Measurements from ENCODE around the gene EFNA4. TPM values are rescaled to one million over a fixed set of nuclear protein-coding genes. Genes with fewer than 3 reads are reported as not detected.

EFNA4 gene
- total and polyA plus RNA-seq, 3 donors from 2014 or later: 5.3 to 6.9 (median 6.0) TPM

- peaks cover 21% of the 10 kb centered on the region for H3K4me1 ChIP-seq
- H3K9me3 ChIP-seq: no peaks in the 10 kb centered on the region
- TF ChIP-seq POLR2A (IDR thresholded peaks at IDR 0.05): no peak
- TF ChIP-seq CTCF (IDR thresholded peaks at IDR 0.05): no peak
- WGBS, 2 donors: 0 to 2% methylated on average over 16 to 26 of the region's 27 CpGs
- intact Hi-C loops (cut with DNase I; ENCODE audit: low total_unique reads): no loop called here
- H3K27me3 ChIP-seq: no peaks in the 10 kb centered on the region
- H3K4me3 ChIP-seq: peak overlapping the region; percentile 67 to 82
- peak overlapping the region; percentile 67 to 88 for H3K27ac ChIP-seq
- DNase-seq: no peak
- no peaks in the 10 kb centered on the region for H3K36me3 ChIP-seq (ENCODE audit: low read depth, missing control alignments)
These were observed 11.7 kb upstream of the EFNA4 start for GRCh38 chr1:155051777-155052398.

- WGBS, 2 donors: 54 to 67% methylated on average over 11 to 12 of the region's 12 CpGs
- DNase-seq: no peak
- intact Hi-C loops (cut with DNase I; ENCODE audit: low total_unique reads): no loop called here
These were observed 10.8 kb upstream of the EFNA4 start for GRCh38 chr1:155052439-155053395.

GRCh38 chr1:155053531-155054105 lies 9.9 kb upstream of the EFNA4 start:
- no peak for TF ChIP-seq POLR2A (IDR thresholded peaks at IDR 0.05)
- TF ChIP-seq CTCF (IDR thresholded peaks at IDR 0.05): no peak
- Histone ChIP-seq H3K27me3 (no peaks in the 10 kb centered on the region), H3K27ac (no peak overlapping the region), H3K9me3 (no peaks in the 10 kb centered on the region), H3K36me3 (ENCODE audit: low read depth, missing control alignments) (no peaks in the 10 kb centered on the region), H3K4me1 (peaks cover 21% of the 10 kb centered on the region), H3K4me3 (no peak overlapping the region)
- intact Hi-C loops (cut with DNase I; ENCODE audit: low total_unique reads): no loop called here
- no peak for DNase-seq
- 89 to 95% methylated on average over 7 of the region's 7 CpGs for whole genome bisulfite sequencing, 2 donors

More at GRCh38 chr1:155052439-155053395, 10.8 kb upstream of the EFNA4 start:
- Histone ChIP-seq H3K27me3 (no peaks in the 10 kb centered on the region), H3K27ac (no peak overlapping the region), H3K4me3 (peak overlapping the region; percentile 67 to 82), H3K36me3 (ENCODE audit: low read depth, missing control alignments) (no peaks in the 10 kb centered on the region), H3K9me3 (no peaks in the 10 kb centered on the region), H3K4me1 (peaks cover 21% of the 10 kb centered on the region)
- TF ChIP-seq POLR2A (IDR thresholded peaks at IDR 0.05) (no peak), CTCF (IDR thresholded peaks at IDR 0.05) (no peak)

GRCh38 chr1:155057104-155057503 lies 6.4 kb upstream of the EFNA4 start:
- no peak for DNase-seq
- TF ChIP-seq CTCF (IDR thresholded peaks at IDR 0.05): no peak
- no peak for TF ChIP-seq POLR2A (IDR thresholded peaks at IDR 0.05)
- intact Hi-C loops (cut with DNase I; ENCODE audit: low total_unique reads): no loop called here
- Histone ChIP-seq H3K4me3 (no peak overlapping the region), H3K27me3 (no peaks in the 10 kb centered on the region), H3K4me1 (peaks cover 8% of the 10 kb centered on the region), H3K27ac (no peak overlapping the region), H3K36me3 (ENCODE audit: low read depth, missing control alignments) (no peaks in the 10 kb centered on the region), H3K9me3 (no peaks in the 10 kb centered on the region)
- 91 to 94% methylated on average over 6 to 8 of the region's 8 CpGs for WGBS, 2 donors

Data from testis (tissue), 3 donors.